ENCODE measurements around the gene KCNK4. TPM values are rescaled to one million over a fixed set of nuclear protein-coding genes. Genes with fewer than 3 reads are reported as not detected.
A peak's percentile ranks its signal among the peaks of the same experiment; 100 is the strongest.

Gene KCNK4
- polyA plus RNA-seq, 1 experiment, result not detected

- POLR2A ChIA-PET, result no interaction called here
Observed at GRCh38 chr11:64247729-64248531, 43.2 kb upstream of the KCNK4 start.

GRCh38 chr11:64248578-64248977, 42.5 kb upstream of the KCNK4 start:
- POLR2A ChIA-PET, result no interaction called here

More at GRCh38 chr11:64247729-64248531, 43.2 kb upstream of the KCNK4 start:
- no peak for DNase-seq (ENCODE audit: low read depth)
- no peak for TF ChIP-seq CTCF (IDR thresholded peaks at IDR 0.05; ENCODE audit: insufficient read depth, low read depth, low read length)
- Histone ChIP-seq H3K36me3 (ENCODE audit: control insufficient read depth, insufficient read depth, low read length) (peaks cover 11% of the 10 kb centered on the region), H3K4me3 (ENCODE audit: low read depth, low read length) (peak overlapping the region; percentile 94), H3K27me3 (ENCODE audit: control insufficient read depth, insufficient read depth, low read length) (no peaks in the 10 kb centered on the region)
- CTCF ChIA-PET, result interaction anchor here (0.6 to 8.2 kb wide), 7 partner anchors 10 to 412 kb away, joined by 3 to 92 read pairs (median 4); partner anchors contain the start of genes CATSPERZ and ESRRA

DNA sequence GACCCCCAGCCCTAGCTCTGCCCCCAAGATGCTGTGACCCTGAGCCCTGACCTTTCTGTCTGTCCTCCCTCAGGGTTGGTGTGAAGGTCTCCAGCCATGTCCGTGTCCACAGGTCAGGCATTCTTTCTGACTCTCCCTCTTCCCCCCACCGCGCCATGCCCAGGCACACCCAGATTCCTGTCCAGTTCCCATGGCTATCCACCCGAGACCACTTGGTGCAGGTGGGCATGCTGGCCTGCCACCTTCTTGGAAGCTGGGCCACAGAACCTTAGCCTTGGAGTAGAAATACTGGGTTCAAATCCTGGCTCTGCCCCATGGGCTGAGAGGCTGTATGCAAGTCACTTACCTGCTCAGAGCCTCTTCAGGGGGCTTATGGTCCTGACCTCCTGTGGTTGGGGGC, 42.1 kb upstream of the KCNK4 start:
- CTCF ChIA-PET, result interaction anchor here (1.2 to 8.2 kb wide), 4 partner anchors 9 to 54 kb away, joined by 3 to 92 read pairs (median 23); partner anchors contain the start of genes CATSPERZ and ESRRA
- peaks cover 2% of the 10 kb centered on the region for H3K36me3 ChIP-seq (ENCODE audit: control insufficient read depth, insufficient read depth, low read length)
- POLR2A ChIA-PET, result no interaction called here
- TF ChIP-seq CTCF (IDR thresholded peaks at IDR 0.05; ENCODE audit: insufficient read depth, low read depth, low read length), result no peak
- no peaks in the 10 kb centered on the region for H3K27me3 ChIP-seq (ENCODE audit: control insufficient read depth, insufficient read depth, low read length)
- no peak overlapping the region for H3K4me3 ChIP-seq (ENCODE audit: low read depth, low read length)
- DNase-seq (ENCODE audit: low read depth), result no peak

More at GRCh38 chr11:64248578-64248977, 42.5 kb upstream of the KCNK4 start:
- TF ChIP-seq CTCF (IDR thresholded peaks at IDR 0.05; ENCODE audit: insufficient read depth, low read depth, low read length), result no peak
- Histone ChIP-seq H3K27me3 (ENCODE audit: control insufficient read depth, insufficient read depth, low read length) (no peaks in the 10 kb centered on the region), H3K36me3 (ENCODE audit: control insufficient read depth, insufficient read depth, low read length) (peaks cover 5% of the 10 kb centered on the region), H3K4me3 (ENCODE audit: low read depth, low read length) (no peak overlapping the region)
- no peak for DNase-seq (ENCODE audit: low read depth)
- CTCF ChIA-PET, result interaction anchor here (1.2 to 8.2 kb wide), 3 partner anchors 9 to 54 kb away, joined by 3 to 92 read pairs (median 5); partner anchors contain the start of genes CATSPERZ and ESRRA

DNA sequence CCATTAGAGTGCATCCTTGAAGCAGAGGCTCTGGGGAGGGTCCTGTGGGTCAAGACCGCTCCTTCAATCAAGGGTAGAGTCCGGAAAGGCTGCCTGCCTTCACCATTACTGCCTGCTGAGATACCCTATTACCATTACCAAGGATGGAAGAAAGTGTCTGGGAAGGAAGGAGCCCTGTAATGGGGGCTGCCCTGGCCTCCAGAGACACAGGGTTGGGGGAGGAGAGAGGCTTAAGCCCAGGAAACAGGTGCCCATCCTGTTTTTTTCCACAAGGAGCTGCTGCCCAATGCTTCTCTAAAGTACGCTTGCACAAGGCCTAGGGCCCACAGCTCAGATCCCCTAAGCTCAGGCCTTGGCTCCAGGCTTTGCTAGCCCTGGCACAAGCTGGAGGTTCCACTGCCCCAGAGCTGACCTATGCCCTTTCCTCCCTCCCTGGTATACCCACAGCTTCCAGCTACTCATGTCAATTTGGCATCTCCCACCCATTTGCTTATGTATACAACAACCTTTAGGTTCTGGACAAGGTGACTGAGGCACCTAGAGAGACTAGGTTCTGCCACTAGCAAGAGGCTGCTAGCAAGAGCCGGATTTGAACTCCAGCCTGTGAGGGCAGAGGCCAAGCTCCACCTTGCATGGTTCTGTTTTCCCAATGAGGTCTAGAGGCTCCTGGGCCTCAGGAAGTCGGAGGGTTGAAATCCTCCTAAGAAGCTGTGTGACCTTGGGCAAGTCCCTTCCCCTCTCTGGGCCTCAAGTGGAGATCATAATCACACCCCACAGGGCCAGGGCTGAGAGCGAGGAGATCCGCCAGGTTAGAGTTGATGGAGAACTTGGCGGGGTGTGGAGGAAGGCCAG, 41.3 kb upstream of the KCNK4 start:
- ChIA-PET CTCF (interaction anchor here (1.2 to 8.2 kb wide), 13 partner anchors 8 to 102 kb away, joined by 3 to 92 read pairs (median 15); partner anchors contain the start of genes CATSPERZ, ESRRA, FERMT3 and PRDX5), POLR2A (no interaction called here)
- no peaks in the 10 kb centered on the region for H3K27me3 ChIP-seq (ENCODE audit: control insufficient read depth, insufficient read depth, low read length)
- no peaks in the 10 kb centered on the region; the same call in 1 of the 2 replicates for H3K36me3 ChIP-seq (ENCODE audit: control insufficient read depth, insufficient read depth, low read length)
- no peak for DNase-seq (ENCODE audit: low read depth)
- TF ChIP-seq CTCF (IDR thresholded peaks at IDR 0.05; ENCODE audit: insufficient read depth, low read depth, low read length), result no peak
- no peak overlapping the region for H3K4me3 ChIP-seq (ENCODE audit: low read depth, low read length)

Measured in BJ (cell line).